Measurements from ENCODE around the gene KIRREL1. TPM values are rescaled to one million over a fixed set of nuclear protein-coding genes. Genes with fewer than 3 reads are reported as not detected.
A peak's percentile ranks its signal among the peaks of the same experiment; 100 is the strongest.

KIRREL1 gene
- total RNA-seq, 2 donors from 2014 or later, result 5.8 to 12.8 TPM

DNA sequence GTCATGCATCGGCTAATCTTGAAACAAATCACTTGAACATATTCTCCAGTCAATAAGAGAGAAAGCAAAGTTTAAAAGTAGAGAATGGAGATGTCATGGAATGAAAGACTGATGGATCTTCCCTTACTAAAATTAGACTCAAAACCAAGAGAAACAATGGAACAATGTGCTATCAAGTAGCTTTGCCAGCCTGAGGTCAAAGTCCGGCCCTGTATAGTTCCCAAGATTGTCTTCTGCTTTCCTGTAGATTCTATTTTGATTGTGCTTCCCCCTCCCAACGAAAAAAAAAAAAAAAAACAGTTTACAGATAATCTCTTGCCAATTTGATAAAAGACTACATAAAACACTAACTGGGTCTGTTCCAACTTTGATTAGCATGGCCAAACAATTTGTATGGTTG, 40.8 kb upstream of the KIRREL1 start:
- intact Hi-C loops (cut with DNase I), result no loop called here
- Histone ChIP-seq H3K9me3 (no peaks in the 10 kb centered on the region), H3K9ac (ENCODE audit: low read depth in 2 of 2, low read length in 2 of 2) (no peak overlapping the region), H3K4me3 (no peak overlapping the region), H3K4me1 (no peaks in the 10 kb centered on the region), H3K36me3 (no peaks in the 10 kb centered on the region), H3K27ac (no peak overlapping the region), H3K27me3 (no peaks in the 10 kb centered on the region)
- TF ChIP-seq, protein P1, sequence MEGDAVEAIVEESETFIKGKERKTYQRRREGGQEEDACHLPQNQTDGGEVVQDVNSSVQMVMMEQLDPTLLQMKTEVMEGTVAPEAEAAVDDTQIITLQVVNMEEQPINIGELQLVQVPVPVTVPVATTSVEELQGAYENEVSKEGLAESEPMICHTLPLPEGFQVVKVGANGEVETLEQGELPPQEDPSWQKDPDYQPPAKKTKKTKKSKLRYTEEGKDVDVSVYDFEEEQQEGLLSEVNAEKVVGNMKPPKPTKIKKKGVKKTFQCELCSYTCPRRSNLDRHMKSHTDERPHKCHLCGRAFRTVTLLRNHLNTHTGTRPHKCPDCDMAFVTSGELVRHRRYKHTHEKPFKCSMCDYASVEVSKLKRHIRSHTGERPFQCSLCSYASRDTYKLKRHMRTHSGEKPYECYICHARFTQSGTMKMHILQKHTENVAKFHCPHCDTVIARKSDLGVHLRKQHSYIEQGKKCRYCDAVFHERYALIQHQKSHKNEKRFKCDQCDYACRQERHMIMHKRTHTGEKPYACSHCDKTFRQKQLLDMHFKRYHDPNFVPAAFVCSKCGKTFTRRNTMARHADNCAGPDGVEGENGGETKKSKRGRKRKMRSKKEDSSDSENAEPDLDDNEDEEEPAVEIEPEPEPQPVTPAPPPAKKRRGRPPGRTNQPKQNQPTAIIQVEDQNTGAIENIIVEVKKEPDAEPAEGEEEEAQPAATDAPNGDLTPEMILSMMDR (IDR thresholded peaks at IDR 0.05), result no peak
- peak; percentile 71 for DNase-seq

DNA sequence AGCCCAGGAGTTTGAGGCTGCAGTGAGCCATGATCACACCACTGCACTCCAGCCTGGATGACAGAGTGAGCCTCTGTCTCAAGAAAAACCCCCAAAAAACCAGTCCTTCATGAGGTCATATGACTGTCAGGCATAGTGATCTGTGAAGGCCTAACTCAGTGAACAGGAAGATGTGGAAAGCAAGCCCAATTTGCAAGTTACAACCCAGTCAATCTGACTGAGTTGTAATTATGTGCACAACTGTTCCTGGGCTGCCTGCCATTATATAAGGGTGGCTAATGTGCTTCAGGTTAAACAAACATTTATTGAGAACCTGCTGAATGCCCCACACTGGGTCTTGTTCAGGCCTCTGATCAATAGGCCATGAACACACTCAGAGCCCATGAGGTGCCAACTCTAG, 38.2 kb upstream of the KIRREL1 start:
- H3K9me3 ChIP-seq, result no peaks in the 10 kb centered on the region
- no peaks in the 10 kb centered on the region for H3K36me3 ChIP-seq
- intact Hi-C loops (cut with DNase I), result no loop called here
- H3K27ac ChIP-seq, result no peak overlapping the region
- H3K4me1 ChIP-seq, result no peaks in the 10 kb centered on the region
- no peak overlapping the region for H3K4me3 ChIP-seq
- no peaks in the 10 kb centered on the region for H3K27me3 ChIP-seq
- DNase-seq, result peak; percentile 32
- TF ChIP-seq, protein P1 (IDR thresholded peaks at IDR 0.05), result no peak
- no peak overlapping the region for H3K9ac ChIP-seq (ENCODE audit: low read depth in 2 of 2, low read length in 2 of 2)

DNA sequence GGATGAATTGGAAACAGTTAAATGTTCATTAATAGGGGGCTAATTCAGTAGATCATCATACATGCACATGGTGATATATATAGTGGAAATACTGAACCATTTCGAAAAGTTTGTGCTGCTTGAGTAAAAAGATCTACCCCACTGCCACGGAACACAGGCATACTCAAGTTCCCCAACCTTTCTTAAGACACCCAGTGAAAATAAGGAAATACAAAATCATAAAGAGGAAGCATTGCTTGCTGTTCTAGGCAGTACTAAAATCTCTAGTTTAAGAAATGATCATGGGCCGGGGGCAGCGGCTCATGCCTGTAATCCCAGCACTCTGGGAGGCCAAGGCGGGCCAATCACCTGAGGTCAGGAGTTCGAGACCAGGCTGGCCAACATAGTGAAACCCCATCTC, 37.6 kb upstream of the KIRREL1 start:
- no peak overlapping the region for H3K9ac ChIP-seq (ENCODE audit: low read depth in 2 of 2, low read length in 2 of 2)
- H3K9me3 ChIP-seq, result no peaks in the 10 kb centered on the region
- intact Hi-C loops (cut with DNase I), result no loop called here
- TF ChIP-seq, protein P1 (IDR thresholded peaks at IDR 0.05), result no peak
- H3K27ac ChIP-seq, result no peak overlapping the region
- no peaks in the 10 kb centered on the region for H3K27me3 ChIP-seq
- no peak for DNase-seq
- no peak overlapping the region for H3K4me3 ChIP-seq
- no peaks in the 10 kb centered on the region for H3K4me1 ChIP-seq
- no peaks in the 10 kb centered on the region for H3K36me3 ChIP-seq

DNA sequence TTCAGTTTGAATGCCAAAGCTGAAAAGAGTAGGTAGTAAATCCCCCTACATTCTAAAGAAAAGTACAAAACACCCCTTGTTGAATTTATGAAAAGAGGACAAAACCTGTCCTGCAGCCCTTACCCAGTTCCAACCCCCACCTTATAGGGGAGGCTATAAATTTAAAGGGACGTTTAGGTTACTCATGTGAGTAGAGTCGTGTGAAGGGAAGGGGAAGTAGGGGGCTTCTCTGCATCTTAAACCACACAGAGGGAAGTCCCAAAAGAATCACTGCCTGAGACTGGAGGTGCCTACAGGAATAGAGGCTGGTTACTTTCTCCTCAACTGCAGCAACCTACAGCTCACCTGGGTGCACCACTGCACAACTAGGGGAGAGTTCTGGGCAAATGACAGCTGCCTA, 36.7 kb upstream of the KIRREL1 start:
- no peaks in the 10 kb centered on the region for H3K4me1 ChIP-seq
- H3K36me3 ChIP-seq, result no peaks in the 10 kb centered on the region
- H3K4me3 ChIP-seq, result no peak overlapping the region
- H3K27me3 ChIP-seq, result no peaks in the 10 kb centered on the region
- H3K9me3 ChIP-seq, result no peaks in the 10 kb centered on the region
- TF ChIP-seq, protein P1 (IDR thresholded peaks at IDR 0.05), result no peak
- intact Hi-C loops (cut with DNase I), result no loop called here
- H3K9ac ChIP-seq (ENCODE audit: low read depth in 2 of 2, low read length in 2 of 2), result no peak overlapping the region
- H3K27ac ChIP-seq, result no peak overlapping the region
- DNase-seq, result no peak

DNA sequence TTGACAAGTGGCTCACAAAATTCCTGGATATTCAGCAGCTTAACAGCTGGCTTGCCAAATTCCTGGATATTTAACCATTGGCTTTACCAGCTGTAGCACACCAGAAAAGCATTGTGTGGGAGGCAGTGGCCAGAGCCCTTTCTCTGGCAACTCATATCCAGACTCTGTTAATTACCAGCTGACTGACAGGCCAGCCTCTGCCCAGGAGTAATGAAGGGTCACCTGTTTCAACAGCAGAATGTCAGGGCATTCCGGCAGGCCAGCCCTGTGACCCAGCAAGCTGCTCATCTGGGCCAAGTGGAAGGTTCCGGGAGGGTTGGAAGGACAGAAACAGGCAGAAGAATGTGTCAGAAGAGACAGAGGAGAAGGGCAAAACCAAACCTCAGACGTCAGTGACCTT, 35.2 kb upstream of the KIRREL1 start:
- H3K4me3 ChIP-seq, result no peak overlapping the region
- no peak overlapping the region for H3K27ac ChIP-seq
- no peak overlapping the region for H3K9ac ChIP-seq (ENCODE audit: low read depth in 2 of 2, low read length in 2 of 2)
- H3K4me1 ChIP-seq, result no peaks in the 10 kb centered on the region
- TF ChIP-seq, protein P1 (IDR thresholded peaks at IDR 0.05), result no peak
- intact Hi-C loops (cut with DNase I), result no loop called here
- H3K36me3 ChIP-seq, result no peaks in the 10 kb centered on the region
- DNase-seq, result no peak
- H3K9me3 ChIP-seq, result no peaks in the 10 kb centered on the region
- H3K27me3 ChIP-seq, result no peaks in the 10 kb centered on the region

DNA sequence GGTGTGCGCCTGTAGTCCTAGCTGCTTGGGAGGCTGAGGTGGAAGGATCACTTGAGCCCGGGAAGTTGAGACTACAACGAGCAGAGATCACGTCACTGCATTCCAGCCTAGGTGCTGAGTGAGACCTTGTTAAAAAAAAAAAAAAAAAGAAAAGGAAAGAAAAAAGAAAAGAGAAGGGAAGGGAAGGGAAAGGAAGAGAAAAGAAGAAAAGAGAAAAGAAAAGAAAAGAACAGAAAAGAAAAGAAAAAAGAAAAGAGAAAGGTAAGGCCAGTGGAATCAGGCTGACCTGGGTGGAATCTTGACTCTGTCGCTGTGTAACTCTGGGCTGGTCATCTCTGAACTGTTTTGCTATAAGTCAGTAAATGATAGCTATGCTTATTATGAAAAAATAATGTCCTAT, 33.7 kb upstream of the KIRREL1 start:
- intact Hi-C loops (cut with DNase I), result no loop called here
- H3K9me3 ChIP-seq, result no peaks in the 10 kb centered on the region
- H3K36me3 ChIP-seq, result no peaks in the 10 kb centered on the region
- no peak overlapping the region for H3K4me3 ChIP-seq
- TF ChIP-seq, protein P1 (IDR thresholded peaks at IDR 0.05), result no peak
- H3K27ac ChIP-seq, result no peak overlapping the region
- DNase-seq, result no peak
- H3K9ac ChIP-seq (ENCODE audit: low read depth in 2 of 2, low read length in 2 of 2), result no peak overlapping the region
- no peaks in the 10 kb centered on the region for H3K4me1 ChIP-seq
- H3K27me3 ChIP-seq, result no peaks in the 10 kb centered on the region

All from colonic mucosa (tissue), 4 donors.